Measurements from ENCODE around the gene LSAMP.

The LSAMP gene

DNA sequence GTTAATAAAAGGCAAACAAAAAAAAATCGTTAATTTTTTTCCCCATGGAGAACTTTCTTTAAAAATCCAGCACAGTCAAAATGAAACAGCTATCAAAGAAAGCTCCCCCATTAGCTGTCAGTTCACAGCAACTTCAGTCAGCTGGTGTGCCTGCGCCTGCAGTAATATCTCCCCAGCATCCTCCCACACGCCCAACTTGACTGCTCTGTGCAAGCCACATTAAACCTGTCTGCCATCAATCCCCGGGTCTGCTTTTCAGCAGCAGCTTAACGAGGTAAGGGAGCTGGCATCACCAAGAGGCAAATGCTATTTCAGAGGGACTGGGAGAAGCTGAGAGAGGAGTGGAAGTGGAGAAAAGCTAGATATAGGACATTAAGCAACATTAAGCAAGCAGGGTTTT, 484.5 kb downstream of the LSAMP start:
- no peak for TF ChIP-seq JUND (IDR thresholded peaks at IDR 0.05; ENCODE audit: low read depth)
- in situ Hi-C loops (cut with HindIII; ENCODE audit: low pct_unique_long_range_greater_than_20kb, low sequenced_read_pairs) = no loop called here
- no peak for DNase-seq (ENCODE audit: low read depth in 1 of 2, low spot score in 1 of 2)

DNA sequence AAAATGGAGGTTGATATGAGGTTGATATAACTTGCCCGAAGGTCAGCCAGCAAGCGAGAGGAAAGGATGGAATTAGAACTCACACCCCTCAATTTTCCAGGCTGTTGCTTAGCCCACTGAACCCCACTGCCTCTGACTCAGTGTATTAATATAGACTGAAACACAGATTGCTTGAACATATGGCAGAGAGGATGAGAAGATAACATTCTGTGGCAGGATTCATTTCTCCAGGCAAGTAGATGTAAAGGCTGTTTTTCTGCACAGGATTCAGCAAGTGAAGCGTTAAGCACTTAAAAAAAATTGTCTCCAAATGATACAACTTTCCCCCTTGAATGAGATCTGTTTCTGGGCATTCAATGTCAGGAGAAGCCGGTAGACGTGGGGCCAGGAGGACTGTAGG, 486.8 kb downstream of the LSAMP start:
- in situ Hi-C loops (cut with HindIII; ENCODE audit: low pct_unique_long_range_greater_than_20kb, low sequenced_read_pairs) = no loop called here
- TF ChIP-seq JUND (IDR thresholded peaks at IDR 0.05; ENCODE audit: low read depth) = no peak
- DNase-seq (ENCODE audit: low read depth in 1 of 2, low spot score in 1 of 2) = no peak

DNA sequence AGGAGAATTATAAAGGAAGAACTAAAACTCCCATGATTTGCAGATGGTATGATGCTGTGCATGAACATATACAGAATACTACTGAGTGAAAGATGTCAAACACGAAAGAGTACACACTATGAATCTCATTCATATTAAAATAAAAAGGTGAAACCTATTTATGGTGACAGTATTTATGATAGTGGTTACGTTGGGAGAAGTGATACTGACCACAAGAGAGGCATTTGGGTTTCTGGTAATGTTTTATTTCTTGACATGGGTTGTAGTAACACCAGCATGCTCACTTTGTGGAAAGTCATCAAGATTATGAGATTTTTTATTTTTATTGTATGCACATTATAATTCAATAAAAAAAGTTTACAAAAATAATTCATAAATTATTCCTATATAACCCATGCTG, 498.0 kb downstream of the LSAMP start:
- in situ Hi-C loops (cut with HindIII; ENCODE audit: low pct_unique_long_range_greater_than_20kb, low sequenced_read_pairs) = no loop called here
- no peak for DNase-seq (ENCODE audit: low read depth in 1 of 2, low spot score in 1 of 2)
- no peak for TF ChIP-seq JUND (IDR thresholded peaks at IDR 0.05; ENCODE audit: low read depth)

DNA sequence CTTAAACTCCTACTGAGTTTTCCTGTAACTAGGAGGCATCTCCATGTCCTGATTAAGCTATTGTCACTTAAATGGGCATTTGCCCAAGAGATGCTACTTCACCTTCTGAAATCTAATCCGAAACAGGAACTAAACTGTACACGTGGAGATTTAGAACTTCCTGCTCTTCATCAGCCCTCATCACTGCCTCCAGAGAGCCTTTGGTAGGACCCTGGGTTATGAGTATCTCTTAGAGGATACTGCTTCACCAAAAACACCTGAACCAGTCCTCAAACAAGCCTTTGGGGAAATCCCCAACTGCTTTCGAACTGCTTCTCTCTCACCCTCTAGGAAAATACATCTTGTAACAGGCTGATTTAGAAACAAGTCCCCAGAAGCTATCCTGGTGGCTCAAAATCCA, 501.7 kb downstream of the LSAMP start:
- DNase-seq (ENCODE audit: low read depth in 1 of 2, low spot score in 1 of 2) = no peak
- no peak for TF ChIP-seq JUND (IDR thresholded peaks at IDR 0.05; ENCODE audit: low read depth)
- in situ Hi-C loops (cut with HindIII; ENCODE audit: low pct_unique_long_range_greater_than_20kb, low sequenced_read_pairs) = no loop called here

DNA sequence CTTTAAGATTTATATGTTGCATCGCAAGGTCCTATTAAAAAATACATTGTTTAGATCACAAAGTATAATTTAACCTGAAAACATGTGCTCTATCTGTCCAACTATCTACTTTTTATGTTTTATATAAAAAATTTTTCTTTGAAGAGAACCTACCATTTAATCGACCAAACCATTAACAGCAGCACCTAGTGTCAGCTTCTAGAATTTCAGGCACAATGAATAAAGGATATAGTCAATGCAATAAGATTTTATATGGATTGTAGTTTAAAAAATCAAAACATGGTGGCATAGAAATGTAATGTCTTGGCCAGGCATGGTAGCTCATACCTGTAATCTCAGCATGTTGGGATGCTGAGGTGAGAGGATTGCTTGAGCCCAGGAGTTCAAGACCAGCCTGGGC, 508.2 kb downstream of the LSAMP start:
- in situ Hi-C loops (cut with HindIII; ENCODE audit: low pct_unique_long_range_greater_than_20kb, low sequenced_read_pairs) = no loop called here
- DNase-seq (ENCODE audit: low read depth in 1 of 2, low spot score in 1 of 2) = no peak
- TF ChIP-seq JUND (IDR thresholded peaks at IDR 0.05; ENCODE audit: low read depth) = no peak

DNA sequence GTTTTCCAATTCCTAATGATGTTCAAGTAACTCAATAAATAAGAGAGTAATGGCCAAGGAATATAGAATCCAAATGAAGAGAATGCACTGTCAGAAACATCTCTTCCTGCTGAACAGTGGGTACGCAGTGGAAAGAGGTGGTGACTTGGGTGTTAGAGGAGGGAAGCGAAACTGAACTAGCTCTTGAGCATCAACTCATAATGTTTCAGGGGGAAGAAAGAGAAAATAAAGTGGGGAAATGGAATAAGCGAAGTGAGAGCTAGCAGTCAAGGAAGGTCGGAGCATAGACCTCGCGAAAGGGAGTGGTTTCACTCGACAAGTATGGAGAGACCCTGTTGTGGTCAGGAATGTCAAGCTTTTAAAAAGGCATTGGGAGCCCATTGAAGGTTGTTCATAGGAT, 512.5 kb downstream of the LSAMP start:
- in situ Hi-C loops (cut with HindIII; ENCODE audit: low pct_unique_long_range_greater_than_20kb, low sequenced_read_pairs) = no loop called here

DNA sequence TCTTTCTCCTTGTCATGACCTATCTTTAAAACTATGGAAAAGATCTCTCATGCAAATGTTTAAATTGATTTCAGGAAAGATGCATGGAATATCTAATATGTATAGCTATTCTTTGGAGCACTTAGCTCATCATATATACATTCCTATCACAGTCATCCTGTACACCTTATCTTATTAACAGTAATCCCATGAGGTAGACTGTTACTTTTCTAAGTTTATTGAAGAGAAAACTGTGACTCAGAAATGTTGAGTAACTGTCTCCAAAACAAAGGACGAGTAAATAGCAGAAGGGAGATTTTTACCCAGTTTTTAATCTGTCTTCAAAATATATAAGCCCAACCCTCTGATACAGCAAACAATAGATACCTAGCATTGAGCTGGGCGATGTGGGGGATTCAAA, 513.7 kb downstream of the LSAMP start:
- no peak for TF ChIP-seq JUND (IDR thresholded peaks at IDR 0.05; ENCODE audit: low read depth)
- in situ Hi-C loops (cut with HindIII; ENCODE audit: low pct_unique_long_range_greater_than_20kb, low sequenced_read_pairs) = no loop called here
- no peak for DNase-seq (ENCODE audit: low read depth in 1 of 2, low spot score in 1 of 2)

More for the DNA sequence above, 512.5 kb downstream of the LSAMP start:
- DNase-seq (ENCODE audit: low read depth in 1 of 2, low spot score in 1 of 2) = no peak
- no peak for TF ChIP-seq JUND (IDR thresholded peaks at IDR 0.05; ENCODE audit: low read depth)

DNA sequence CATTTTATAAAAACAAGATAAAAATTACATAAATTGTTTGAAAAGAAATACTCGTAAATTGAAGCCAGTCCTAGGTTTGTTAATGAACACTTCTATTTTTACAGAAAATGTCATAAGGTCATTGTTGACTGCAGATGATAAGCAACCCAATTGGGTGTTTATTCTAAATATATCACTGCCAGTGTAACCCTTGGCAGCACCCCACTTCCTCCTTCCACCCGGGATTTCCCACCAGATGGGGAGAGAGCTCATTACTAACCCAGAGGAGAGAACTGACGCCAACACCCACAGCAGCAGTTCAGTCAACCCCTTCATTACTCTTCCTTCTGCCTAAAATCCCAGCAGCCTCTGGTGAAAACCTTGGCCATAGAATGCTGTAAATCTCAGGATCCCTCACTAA, 514.4 kb downstream of the LSAMP start:
- in situ Hi-C loops (cut with HindIII; ENCODE audit: low pct_unique_long_range_greater_than_20kb, low sequenced_read_pairs) = no loop called here

DNA sequence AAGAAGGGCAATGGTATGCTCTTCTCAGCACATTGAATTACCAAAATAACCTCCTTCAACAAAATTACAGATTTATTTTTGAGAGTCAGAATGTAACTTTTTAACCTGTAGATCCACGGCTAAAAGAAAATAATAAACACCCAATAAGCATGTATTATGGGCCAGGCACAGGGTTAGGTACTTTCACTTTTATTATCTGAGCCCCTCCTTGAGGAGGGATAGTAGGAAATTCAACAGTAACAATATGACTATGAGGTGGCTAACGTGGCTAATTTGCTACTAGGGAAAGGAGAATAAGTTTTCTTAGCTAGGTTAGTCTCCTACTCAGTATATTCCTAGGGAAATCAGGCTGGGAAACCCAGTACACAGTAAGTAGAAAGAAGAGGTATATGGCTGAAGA, 515.1 kb downstream of the LSAMP start:
- in situ Hi-C loops (cut with HindIII; ENCODE audit: low pct_unique_long_range_greater_than_20kb, low sequenced_read_pairs) = no loop called here
- no peak for DNase-seq (ENCODE audit: low read depth in 1 of 2, low spot score in 1 of 2)
- no peak for TF ChIP-seq JUND (IDR thresholded peaks at IDR 0.05; ENCODE audit: low read depth)

More for the DNA sequence above, 514.4 kb downstream of the LSAMP start:
- no peak for DNase-seq (ENCODE audit: low read depth in 1 of 2, low spot score in 1 of 2)
- TF ChIP-seq JUND (IDR thresholded peaks at IDR 0.05; ENCODE audit: low read depth) = no peak

DNA sequence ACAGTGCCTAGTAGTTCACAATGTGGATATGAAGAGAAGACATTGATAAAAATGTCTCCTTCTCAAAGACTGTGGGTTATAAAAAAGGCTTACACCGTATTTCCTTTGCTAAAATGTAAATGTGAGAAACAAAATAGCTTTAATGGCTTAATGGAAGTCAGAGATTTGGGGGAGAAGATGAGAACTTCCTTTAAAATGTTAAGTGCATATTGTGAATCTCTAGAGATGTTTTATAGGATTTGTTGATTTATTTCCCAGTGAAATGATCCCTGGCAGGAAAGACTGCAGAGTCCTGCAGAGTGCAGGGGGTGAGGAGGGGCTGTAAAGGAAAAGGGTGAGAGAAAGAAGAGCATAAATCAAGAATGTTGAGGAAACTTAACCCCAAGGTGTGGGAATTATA, 516.9 kb downstream of the LSAMP start:
- no peak for TF ChIP-seq JUND (IDR thresholded peaks at IDR 0.05; ENCODE audit: low read depth)
- DNase-seq (ENCODE audit: low read depth in 1 of 2, low spot score in 1 of 2) = no peak
- in situ Hi-C loops (cut with HindIII; ENCODE audit: low pct_unique_long_range_greater_than_20kb, low sequenced_read_pairs) = no loop called here

DNA sequence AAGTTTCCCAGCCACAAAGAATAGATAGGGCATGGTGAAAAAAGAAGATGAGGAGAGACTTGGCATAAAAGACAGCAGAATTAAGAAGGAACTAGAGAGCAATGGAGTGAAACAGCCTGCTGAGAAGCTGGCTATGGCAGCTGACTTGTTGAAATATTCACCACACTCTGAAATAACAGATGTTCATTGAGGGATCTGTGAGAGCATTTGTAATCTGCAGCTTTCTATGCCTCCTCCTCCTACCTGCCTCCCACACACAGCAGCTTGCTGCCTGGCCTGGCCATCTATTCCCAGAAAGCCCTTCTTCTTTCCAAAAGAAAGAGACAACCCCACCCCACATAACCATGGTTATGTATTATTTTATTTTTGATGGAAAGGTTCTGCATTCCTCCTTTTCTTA, 518.1 kb downstream of the LSAMP start:
- in situ Hi-C loops (cut with HindIII; ENCODE audit: low pct_unique_long_range_greater_than_20kb, low sequenced_read_pairs) = no loop called here
- TF ChIP-seq JUND (IDR thresholded peaks at IDR 0.05; ENCODE audit: low read depth) = no peak
- no peak for DNase-seq (ENCODE audit: low read depth in 1 of 2, low spot score in 1 of 2)

DNA sequence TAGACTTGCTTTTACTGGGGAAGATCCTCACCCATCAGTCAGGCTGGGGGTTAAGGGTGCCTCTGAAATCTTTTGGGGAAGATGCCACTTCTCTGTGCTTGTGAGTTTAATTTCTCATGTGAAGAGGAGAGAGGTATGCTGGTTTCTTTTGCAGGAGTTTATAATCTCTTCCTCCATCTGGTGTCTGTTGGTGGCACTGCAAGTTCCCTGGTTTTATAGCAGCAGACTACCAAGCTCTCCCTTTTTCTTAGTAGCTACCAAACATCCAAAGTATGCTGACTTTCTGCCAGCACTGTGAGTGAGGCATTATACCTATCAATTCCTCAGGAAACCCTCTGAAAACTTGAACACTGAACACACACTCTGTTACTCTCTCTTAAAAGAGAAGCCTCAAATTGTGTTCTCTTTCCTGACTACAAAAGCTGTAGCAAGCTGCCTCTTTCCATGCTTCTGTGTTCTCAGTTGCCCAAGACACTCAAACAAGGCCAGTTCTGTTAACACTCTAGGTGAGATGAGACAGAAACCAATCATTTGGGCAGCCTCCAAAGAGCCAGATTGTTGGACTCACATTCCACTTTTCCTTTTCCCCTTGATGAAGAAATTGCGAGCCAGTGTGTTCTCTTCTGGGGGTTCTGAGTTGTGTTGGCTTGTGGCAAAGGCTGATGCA, 522.5 kb downstream of the LSAMP start:
- in situ Hi-C loops (cut with HindIII; ENCODE audit: low pct_unique_long_range_greater_than_20kb, low sequenced_read_pairs) = no loop called here

DNA sequence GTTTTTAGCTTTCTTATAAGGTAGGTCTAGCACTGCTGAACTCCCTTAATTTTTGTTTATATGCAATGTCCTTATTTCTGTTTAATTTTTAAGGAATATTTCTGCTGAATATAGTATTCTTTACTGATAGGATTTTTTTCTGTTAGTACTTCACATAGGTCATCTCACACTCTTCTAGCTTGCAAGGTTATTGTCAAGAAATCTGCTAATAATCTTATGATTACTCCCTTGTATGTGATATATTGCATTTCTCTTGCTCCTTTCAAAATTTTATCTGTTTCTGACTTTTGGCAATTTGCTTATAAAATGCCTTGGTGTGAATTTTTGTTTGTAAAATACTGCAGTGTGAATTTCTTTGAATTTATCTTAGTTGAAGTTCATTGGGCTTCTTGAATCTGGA, 523.6 kb downstream of the LSAMP start:
- no peak for TF ChIP-seq JUND (IDR thresholded peaks at IDR 0.05; ENCODE audit: low read depth)
- in situ Hi-C loops (cut with HindIII; ENCODE audit: low pct_unique_long_range_greater_than_20kb, low sequenced_read_pairs) = no loop called here
- DNase-seq (ENCODE audit: low read depth in 1 of 2, low spot score in 1 of 2) = no peak

More for the DNA sequence above, 522.5 kb downstream of the LSAMP start:
- TF ChIP-seq JUND (IDR thresholded peaks at IDR 0.05; ENCODE audit: low read depth) = no peak
- peak; percentile 21 to 49 for DNase-seq (ENCODE audit: low read depth in 1 of 2, low spot score in 1 of 2)

DNA sequence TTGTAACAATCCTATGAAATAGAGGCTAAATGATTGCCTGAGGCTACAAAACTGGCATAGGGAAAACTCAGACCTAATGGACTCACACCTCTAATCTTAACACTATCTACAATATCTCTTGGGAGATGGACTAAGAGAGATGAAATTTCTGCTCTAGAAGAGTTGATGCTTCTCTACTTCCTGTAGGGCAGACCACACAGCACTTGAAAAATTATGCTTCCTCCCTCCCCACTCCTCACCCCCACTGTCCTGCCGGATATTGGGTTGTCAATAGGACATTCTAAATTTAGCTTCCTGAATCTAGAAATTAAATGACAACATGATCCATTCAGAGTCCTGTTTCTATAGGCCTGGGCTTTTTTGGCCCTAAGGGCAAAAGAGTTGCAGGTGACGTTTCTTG, 526.4 kb downstream of the LSAMP start:
- no peak for TF ChIP-seq JUND (IDR thresholded peaks at IDR 0.05; ENCODE audit: low read depth)
- no peak for DNase-seq (ENCODE audit: low read depth in 1 of 2, low spot score in 1 of 2)
- in situ Hi-C loops (cut with HindIII; ENCODE audit: low pct_unique_long_range_greater_than_20kb, low sequenced_read_pairs) = no loop called here

All from T47D (cell line).